ENCODE results near the gene PIH1D1.

The PIH1D1 gene

DNA sequence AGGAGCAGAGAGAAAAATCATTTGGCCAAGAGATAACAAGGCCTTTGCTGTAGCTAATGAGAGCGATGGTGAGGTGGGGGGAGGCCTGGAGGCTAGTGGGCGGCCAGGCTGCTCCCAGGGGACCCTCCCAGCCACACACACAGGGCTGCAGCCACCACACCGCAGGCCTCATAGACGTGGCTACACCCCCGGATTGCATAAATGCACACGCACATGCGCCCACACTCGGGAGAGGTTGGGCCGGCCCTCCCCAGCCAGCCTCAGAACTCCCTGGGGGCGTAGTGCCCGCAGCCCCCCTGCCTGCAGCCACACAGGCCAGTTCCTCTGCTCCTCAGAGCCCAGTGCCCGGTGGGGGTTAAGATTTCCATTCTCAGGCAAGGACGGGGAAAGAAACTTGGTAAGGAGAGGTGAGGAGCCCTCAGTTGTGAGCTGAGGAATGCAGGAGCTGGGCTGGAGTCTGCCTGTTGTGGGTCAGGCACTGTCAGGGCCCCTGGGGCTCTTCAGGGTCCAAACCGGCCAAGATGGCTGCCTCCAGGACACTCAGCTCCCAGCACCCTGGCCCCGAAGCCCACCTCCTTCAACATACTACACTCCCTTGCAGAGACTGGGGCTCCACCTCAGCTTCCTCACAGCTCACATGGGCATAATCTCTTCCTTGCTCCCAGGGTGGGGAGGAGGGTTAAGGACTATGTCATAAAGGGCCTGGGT is 36.4 kb downstream of the PIH1D1 start:
- no peak for DNase-seq

GRCh38 chr19:49414256-49414655 is 37.4 kb downstream of the PIH1D1 start:
- no peak for DNase-seq

DNA sequence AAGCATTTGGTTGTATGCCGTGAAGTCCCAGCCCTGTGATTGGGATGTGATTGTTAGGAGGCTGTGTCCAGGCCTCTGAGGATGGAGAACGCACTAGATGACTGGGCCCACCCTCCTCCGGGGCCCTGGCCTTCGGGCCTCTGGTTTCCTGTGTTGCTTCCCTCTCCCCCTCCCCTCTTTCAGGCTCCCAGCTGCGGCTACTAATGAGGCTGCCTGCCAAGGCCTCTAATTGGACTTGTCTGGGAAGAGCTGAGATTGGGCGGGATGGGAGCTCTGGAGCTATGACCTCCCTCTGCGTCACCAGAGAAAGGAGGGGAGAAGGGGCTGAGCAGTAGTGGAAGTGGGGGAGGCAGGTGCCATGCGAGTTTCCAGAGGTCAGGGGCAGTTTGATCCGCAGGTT is 38.3 kb downstream of the PIH1D1 start:
- DNase-seq = no peak

DNA sequence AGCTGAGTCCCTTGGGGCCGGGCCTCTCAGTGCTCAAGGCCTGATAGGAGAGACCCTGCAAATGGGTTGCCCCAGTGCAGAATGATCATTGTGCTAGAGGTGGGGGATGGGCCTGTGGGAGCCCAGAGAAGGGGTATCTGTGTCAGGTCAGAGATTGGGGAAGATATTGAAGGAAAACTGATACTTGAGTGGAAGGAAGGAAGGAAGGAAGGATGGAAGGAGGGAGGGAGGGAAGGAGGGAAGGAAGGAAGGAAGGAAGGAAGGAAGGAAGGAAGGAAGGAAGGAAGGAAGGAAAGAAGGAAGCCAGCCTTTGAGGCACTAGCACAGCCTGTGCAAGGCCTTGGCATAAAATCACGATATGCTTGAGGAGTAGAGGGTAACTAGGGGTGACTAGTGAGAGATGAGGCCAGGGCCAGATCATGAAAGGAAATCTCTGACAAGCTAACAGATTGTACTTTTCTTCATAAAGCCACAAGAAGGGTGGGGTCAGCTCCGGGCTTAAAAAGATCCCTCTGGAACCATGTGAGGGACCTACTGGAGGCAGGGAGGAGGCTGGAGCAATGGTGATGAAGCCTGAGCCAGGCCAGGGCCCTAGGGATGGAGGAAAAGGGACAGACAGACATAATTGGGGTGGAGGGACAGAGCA is 39.8 kb downstream of the PIH1D1 start:
- no peak for DNase-seq

DNA sequence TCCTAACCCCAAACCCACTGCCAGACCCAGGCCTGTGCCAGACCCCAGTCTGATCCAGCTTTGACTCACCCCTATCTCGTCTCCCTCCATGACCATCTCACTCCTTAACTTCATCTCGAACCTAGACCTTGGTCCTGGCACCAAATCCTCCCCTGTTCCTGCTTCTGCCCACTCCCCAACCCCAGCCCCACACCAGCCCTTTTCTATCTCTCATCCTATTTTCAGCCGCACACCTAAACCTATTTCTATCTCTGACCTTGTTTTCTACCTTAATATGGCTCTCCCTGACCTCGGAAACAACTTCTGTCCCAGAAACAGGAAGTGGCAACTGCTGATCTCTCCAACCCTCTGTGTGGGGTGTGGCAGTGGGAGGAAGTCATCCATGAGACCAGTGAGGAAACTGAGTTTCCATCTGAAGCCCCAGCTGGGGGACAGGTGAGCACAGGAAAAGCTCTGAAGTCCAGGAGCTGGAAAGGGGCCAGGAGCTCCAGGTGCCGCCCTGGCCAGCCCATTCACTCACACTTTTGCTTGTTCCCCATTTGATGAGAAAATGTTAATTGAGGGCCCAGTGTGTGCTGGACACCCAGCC is 42.1 kb downstream of the PIH1D1 start:
- no peak for DNase-seq

DNA sequence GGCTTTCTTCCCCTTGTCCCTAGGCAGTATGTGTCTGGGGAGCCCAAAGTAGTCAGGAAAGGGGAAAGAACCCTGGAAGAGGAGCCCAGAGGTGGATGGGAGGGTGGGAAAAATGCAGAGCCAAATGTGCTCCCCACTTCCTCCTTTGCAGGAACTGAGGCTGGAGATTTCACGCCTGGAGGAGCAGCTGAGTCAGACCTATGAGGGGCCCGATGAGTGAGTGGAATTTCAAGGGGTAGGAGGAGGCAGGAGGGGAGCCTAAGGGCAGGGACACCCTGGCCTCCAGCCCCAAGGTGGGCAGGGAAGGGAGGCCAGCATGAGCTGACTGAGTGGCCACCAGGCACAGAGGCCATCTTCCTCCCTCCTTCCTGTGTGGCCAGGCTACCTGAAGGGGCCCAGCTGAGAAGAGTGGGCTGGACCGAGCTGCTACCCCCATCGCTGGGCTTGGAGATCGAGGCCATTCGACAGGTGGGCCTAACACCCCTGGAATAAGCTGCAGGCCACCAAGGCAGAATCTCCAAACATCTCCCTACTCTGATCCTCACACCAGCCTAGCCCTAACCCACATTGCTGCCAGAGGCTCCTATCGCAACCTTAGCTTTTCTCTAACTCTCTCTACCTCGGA is 42.7 kb downstream of the PIH1D1 start:
- DNase-seq = no peak

DNA sequence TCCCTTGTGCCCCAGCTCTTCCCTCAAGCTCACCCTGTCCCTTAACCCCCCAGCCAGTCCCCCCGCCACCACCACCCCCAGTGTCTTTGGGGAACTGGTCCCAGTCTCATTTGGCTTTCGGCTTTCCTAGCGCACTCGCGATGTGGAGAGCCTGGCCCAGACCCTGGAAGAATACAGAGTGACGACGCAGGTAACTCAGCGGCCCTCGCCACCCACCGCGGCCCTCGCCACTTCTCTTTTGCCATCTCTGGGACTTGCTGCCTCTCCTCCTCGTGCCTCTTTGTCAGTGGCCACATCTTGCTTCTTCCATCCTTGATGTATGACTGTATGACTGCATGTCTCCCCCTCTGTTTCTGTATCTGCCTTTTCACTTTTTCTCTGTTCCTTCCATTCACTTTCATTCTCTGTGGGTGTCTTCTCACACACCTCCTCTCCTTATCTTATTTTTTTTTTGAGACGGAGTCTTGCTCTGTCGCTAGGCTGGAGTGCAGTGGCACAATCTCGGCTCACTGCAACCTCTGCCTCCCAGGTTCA is 44.1 kb downstream of the PIH1D1 start:
- no peak for DNase-seq

GRCh38 chr19:49407079-49407478 is 44.5 kb downstream of the PIH1D1 start:
- no peak for DNase-seq

DNA sequence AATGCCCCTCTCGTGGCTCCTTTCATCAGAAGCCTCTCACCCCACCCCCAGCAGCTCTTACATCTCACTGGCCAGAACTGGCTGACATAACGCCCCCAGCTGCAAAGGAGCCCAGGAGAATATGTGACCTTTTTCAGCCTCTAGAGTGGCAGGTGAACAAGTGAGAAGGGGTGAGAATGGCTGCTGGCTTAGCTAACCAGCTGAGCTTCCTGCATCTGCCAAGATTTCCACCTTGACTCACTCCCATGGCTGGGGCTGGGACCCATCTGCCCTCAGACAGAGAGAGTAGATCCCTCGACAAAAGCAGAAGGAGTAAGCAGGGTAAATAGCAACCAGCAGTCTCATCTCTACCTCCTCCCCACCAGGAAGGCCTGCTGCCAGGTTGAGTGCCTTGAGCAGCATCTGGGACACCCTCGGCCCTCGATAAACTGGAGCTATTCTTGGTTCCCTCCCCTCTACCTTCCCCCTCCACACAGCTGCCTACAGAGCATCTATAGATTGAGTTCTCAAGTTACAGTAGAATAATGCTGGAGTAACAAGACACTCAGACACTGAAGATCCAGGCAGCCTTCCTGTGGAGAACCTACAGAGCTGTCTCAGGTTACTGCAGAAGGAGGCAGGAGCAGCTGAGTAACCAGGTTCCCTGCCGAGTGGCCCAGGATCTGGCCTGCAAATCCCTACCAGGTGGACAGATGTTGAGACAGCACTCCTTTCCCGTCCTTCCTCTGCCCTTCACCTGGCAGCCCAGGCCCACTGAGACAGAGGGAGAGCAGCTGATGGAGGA is 48.0 kb downstream of the PIH1D1 start:
- DNase-seq = no peak

DNA sequence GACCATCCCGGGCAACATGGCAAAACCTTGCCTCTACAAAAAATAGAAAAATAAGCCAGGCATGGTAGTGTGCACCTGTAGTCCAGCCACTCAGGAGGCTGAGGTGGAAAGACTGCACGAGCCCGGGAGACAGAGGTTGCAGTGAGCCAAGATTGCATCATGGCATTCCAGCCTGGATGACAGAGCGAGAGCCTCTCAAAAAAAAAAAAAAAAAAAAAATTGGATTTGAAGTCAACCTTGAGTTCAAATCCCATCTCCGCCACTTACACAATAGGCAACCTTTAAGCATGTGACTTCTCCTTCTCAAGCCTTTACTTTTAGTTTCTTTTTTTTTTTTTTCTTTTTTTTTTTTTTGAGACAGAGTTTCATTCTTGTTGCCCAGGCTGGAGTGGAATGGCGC is 51.6 kb downstream of the PIH1D1 start:
- no peak for DNase-seq

GRCh38 chr19:49398931-49399330 is 52.7 kb downstream of the PIH1D1 start:
- no peak for DNase-seq

- DNase-seq = no peak
These were observed 53.5 kb downstream of the PIH1D1 start for GRCh38 chr19:49398001-49398615.

DNA sequence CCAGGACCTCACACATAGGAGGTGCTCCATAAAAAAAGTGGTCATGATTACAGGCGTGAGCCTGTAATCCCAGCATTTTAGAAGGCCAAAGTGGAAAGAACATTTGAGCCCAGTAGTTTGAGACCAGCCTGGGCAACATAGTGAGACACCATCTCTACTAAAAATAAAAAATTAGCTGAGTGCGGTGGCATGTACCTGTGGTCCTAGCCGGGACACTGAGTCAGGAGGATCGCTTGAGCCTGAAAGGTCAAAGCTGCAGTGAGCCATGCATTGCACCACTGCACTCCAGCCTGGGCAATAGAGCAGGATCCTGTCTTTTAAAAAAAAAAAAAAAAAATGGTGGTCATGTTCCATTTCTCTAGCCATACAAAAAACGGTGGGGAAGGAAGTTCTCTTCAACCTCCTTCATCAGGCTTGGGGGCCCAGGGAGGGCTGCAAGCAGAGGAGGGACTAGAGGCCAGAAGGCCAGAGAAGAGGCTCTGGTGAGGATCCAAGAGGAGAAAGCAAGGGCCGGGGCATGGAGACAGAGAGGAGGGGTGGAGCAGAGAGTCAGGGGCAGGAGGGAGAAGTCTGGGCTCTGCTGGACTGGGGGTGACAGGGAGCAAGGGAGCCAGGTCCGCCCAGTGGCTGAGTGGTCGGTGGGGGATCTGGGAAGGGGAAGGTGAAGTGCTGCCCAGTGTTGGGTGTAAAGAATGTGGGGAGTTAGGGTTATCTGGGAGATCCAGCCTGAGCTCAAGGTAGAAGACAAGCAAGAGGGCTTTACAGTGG is 54.7 kb downstream of the PIH1D1 start:
- DNase-seq = no peak

Data from stimulated activated CD4-positive, alpha-beta T cell treated with anti-CD3 and anti-CD28 coated beads, Interleukin-4, amount 100 ng/mL, for 4 hours (primary cell).